HG03280 (cell line): ENCODE measurements around the gene SEBOX.

Source experiments
- ATAC-seq: cut with Tn5 transposase; IDR thresholded peaks from one replicate; pipeline ENCODE4 v1.9.1; 2021; ENCODE audit warnings: mild to moderate bottlenecking, moderate library complexity; ENCODE audit not compliant: unreplicated experiment

The SEBOX gene

GRCh38 chr17:28369684-28370034 lies 4.7 kb upstream of the SEBOX start:
- no peak for ATAC-seq

- ATAC-seq = no peak
Measured at GRCh38 chr17:28368915-28369683, 4.1 kb upstream of the SEBOX start.

- no peak for ATAC-seq
Measured at GRCh38 chr17:28368306-28368831, 3.4 kb upstream of the SEBOX start.

- no peak for ATAC-seq
Measured at GRCh38 chr17:28367641-28368305, 2.8 kb upstream of the SEBOX start.

- no peak for ATAC-seq
Measured at GRCh38 chr17:28366605-28367004, 1.6 kb upstream of the SEBOX start.

- no peak for ATAC-seq
Measured at GRCh38 chr17:28365487-28365886, 488 bp upstream of the SEBOX start.

- ATAC-seq = no peak
Measured at GRCh38 chr17:28363776-28364650, 986 bp downstream of the SEBOX start.

- ATAC-seq = no peak
Measured at GRCh38 chr17:28363186-28363585, 1.8 kb downstream of the SEBOX start.

- ATAC-seq = no peak
Measured at GRCh38 chr17:28357901-28358197, 7.2 kb downstream of the SEBOX start.

- ATAC-seq = peak; percentile 96
Measured at GRCh38 chr17:28357061-28357900, 7.7 kb downstream of the SEBOX start, which contains the start of gene POLDIP2. Gene POLDIP2 (minus strand): TSS chr17:28357527. CDS start chr17:28357448, 79 bp downstream.

- ATAC-seq = no peak
Measured at GRCh38 chr17:28350271-28350670, 14.7 kb downstream of the SEBOX start.

GRCh38 chr17:28348979-28349378 lies 16.0 kb downstream of the SEBOX start:
- no peak for ATAC-seq

GRCh38 chr17:28347261-28347891 lies 17.6 kb downstream of the SEBOX start:
- ATAC-seq = no peak

- no peak for ATAC-seq
Measured at GRCh38 chr17:28346746-28347246, 18.2 kb downstream of the SEBOX start.

GRCh38 chr17:28346199-28346580 lies 18.8 kb downstream of the SEBOX start:
- no peak for ATAC-seq

GRCh38 chr17:28345419-28346198 lies 19.4 kb downstream of the SEBOX start:
- ATAC-seq = no peak

- no peak for ATAC-seq
Measured at GRCh38 chr17:28344435-28344901, 20.5 kb downstream of the SEBOX start.

- no peak for ATAC-seq
Measured at GRCh38 chr17:28344011-28344410, 21.0 kb downstream of the SEBOX start.

GRCh38 chr17:28343491-28343932 lies 21.5 kb downstream of the SEBOX start:
- ATAC-seq = no peak
